HCT116 (cell line): ENCODE results near the gene LCP1. TPM values are rescaled to one million over a fixed set of nuclear protein-coding genes. Genes with fewer than 3 reads are reported as not detected.

ENCODE experiments used
- ATAC-seq: fragments of 200-7000 bp; cut with Tn5 transposase; 2 replicates; pipeline ENCODE4 v1.9.1; 2020; ENCODE audit warnings: mild to moderate bottlenecking, moderate library complexity
- BruUV-seq: library from RNA; stranded (reverse); fragments of 400-500 nt; replicated peaks from 2 replicates; lab custom pipeline; 2021; lab: Mats Ljungman, UMichigan
- CTCF ChIA-PET: fragments of 300-600 bp; sonication (Branson Sonifier 250); formaldehyde crosslinking; loops from one replicate; lab custom pipeline; 2021; ENCODE audit warnings: antibody characterized with exemption; lab: Charles Lee
- POLR2A ChIA-PET: fragments of 300-600, 350-600 bp; sonication (Branson Sonifier 250); formaldehyde crosslinking; loops from one replicate; lab custom pipeline; 2021; ENCODE audit warnings: antibody characterized with exemption; lab: Charles Lee
- RAD21 ChIA-PET, 2 experiments: fragments of 300-600 bp; sonication (Branson Sonifier 250); formaldehyde crosslinking; loops; one replicate each; lab custom pipeline; 2023; ENCODE audit warnings: low total read pairs in 2 of 2; ENCODE audit not compliant: uncharacterized antibody in 2 of 2, unreplicated experiment in 2 of 2, low non-redundant PET in 1 of 2; lab: Charles Lee
- DNase-seq: peaks from one replicate; pipeline ENCODE4 v3.0.0-alpha.2; 2010; ENCODE audit warnings: low read depth, low spot score
- H2AFZ ChIP-seq: fragments of 200-600 bp; shearing (Covaris generic), sonication (generic); 2 replicates; pipeline ENCODE4 v1.6.1; 2017; ENCODE audit warnings: low read depth, mixed run types, mixed read lengths, antibody characterized with exemption, low read length; ENCODE audit not compliant: poor library complexity, severe bottlenecking
- H3K27ac ChIP-seq: 2 replicates; pipeline ENCODE4 v1.5.1; 2012; ENCODE audit warnings: low read depth, low read length
- H3K27me3 ChIP-seq: fragments of 200-600 bp; sonication (generic); 2 replicates; pipeline ENCODE4 v1.6.1; 2016; ENCODE audit warnings: mixed run types, low read length, mixed read lengths; ENCODE audit not compliant: insufficient read depth
- H3K36me3 ChIP-seq, 2 experiments: fragments of 200-500 bp in 1 of 2; fragments of 200-600 bp in 1 of 2; sonication (Bioruptor generic) in 1 of 2; sonication (generic) in 1 of 2; 2 replicates each; pipeline versions ENCODE4 v1.5.1 to v1.6.1; 2014 to 2016; ENCODE audit warnings: low read length in 2 of 2, inconsistent platforms in 1 of 2, mixed read lengths in 1 of 2, mixed run types in 1 of 2; ENCODE audit not compliant: insufficient read depth in 2 of 2, control insufficient read depth in 1 of 2
- H3K4me1 ChIP-seq, 2 experiments: fragments of 200-600 bp in 1 of 2; sonication (generic) in 1 of 2; 2 replicates each; pipeline versions ENCODE4 v1.5.1 to v1.6.1; 2012 to 2017; ENCODE audit warnings: low read length in 2 of 2, inconsistent platforms in 1 of 2, mild to moderate bottlenecking in 1 of 2, mixed read lengths in 1 of 2, mixed run types in 1 of 2, moderate library complexity in 1 of 2; ENCODE audit not compliant: insufficient read depth in 2 of 2, control insufficient read depth in 1 of 2
- H3K4me2 ChIP-seq: fragments of 200-600 bp; sonication (generic); 2 replicates; pipeline ENCODE4 v1.6.1; 2017; ENCODE audit warnings: mixed run types, low read length, mixed read lengths
- H3K4me3 ChIP-seq, 2 experiments: fragments of 200-600 bp in 1 of 2; sonication (generic) in 1 of 2; replicated peaks in 1 of 2; 2 replicates each; pipeline ENCODE4 v1.5.1; 2011 to 2016; ENCODE audit warnings: low read length in 2 of 2, control low read depth in 1 of 2, low read depth in 1 of 2, mild to moderate bottlenecking in 1 of 2, mixed read lengths in 1 of 2, mixed run types in 1 of 2
- H3K79me2 ChIP-seq: fragments of 200-600 bp; sonication (generic); 2 replicates; pipeline ENCODE4 v1.6.1; 2017; ENCODE audit warnings: mild to moderate bottlenecking, mixed run types, low read length, moderate library complexity, mixed read lengths; ENCODE audit not compliant: insufficient read depth
- H3K9ac ChIP-seq: fragments of 200-600 bp; sonication (generic); 2 replicates; pipeline ENCODE4 v1.6.1; 2016; ENCODE audit warnings: low read length, mixed read lengths
- H3K9me2 ChIP-seq: fragments of 200-600 bp; sonication (generic), shearing (Covaris generic); 2 replicates; pipeline ENCODE4 v1.6.1; 2017; ENCODE audit warnings: mixed run types, mild to moderate bottlenecking, moderate library complexity; ENCODE audit not compliant: insufficient read depth
- H3K9me3 ChIP-seq, 2 experiments: fragments of 200-500 bp in 1 of 2; fragments of 200-600 bp in 1 of 2; sonication (Bioruptor generic) in 1 of 2; sonication (generic) in 1 of 2; 2 replicates each; pipeline ENCODE4 v1.6.1; 2014 to 2017; ENCODE audit warnings: low read length in 2 of 2, mixed read lengths in 2 of 2, inconsistent platforms in 1 of 2, low read depth in 1 of 2, mild to moderate bottlenecking in 1 of 2, mixed run types in 1 of 2, moderate library complexity in 1 of 2; ENCODE audit not compliant: control insufficient read depth in 1 of 2, insufficient read depth in 1 of 2
- H4K20me1 ChIP-seq: fragments of 200-600 bp; sonication (generic), shearing (Covaris generic); 2 replicates; pipeline ENCODE4 v1.6.1; 2017; ENCODE audit warnings: mixed run types, mild to moderate bottlenecking, moderate library complexity; ENCODE audit not compliant: insufficient read depth
- EGR1 ChIP-seq: IDR thresholded peaks from 2 replicates; pipeline ENCODE4 v1.6.1; 2012; ENCODE audit warnings: low read depth
- ELF1 ChIP-seq: IDR thresholded peaks from 2 replicates; pipeline ENCODE4 v1.6.1; 2012; ENCODE audit warnings: low read depth, borderline replicate concordance
- EZH2 ChIP-seq: fragments of 200-600 bp; sonication (generic); IDR thresholded peaks from 2 replicates; pipeline ENCODE4 v1.6.1; 2017; ENCODE audit warnings: antibody characterized with exemption, mixed run types
- FOSL1 ChIP-seq: IDR thresholded peaks from 2 replicates; pipeline ENCODE4 v1.6.1; 2012; ENCODE audit warnings: low read depth
- JUND ChIP-seq: IDR thresholded peaks from 2 replicates; pipeline ENCODE4 v1.6.1; 2012
- POLR2A ChIP-seq: IDR thresholded peaks from 2 replicates; pipeline ENCODE4 v1.7.0; 2011; ENCODE audit warnings: borderline replicate concordance; ENCODE audit not compliant: insufficient read depth, insufficient read length; ENCODE audit errors: extremely low read depth
- POLR2AphosphoS5 ChIP-seq: IDR thresholded peaks from 2 replicates; pipeline ENCODE4 v1.6.1; 2011; ENCODE audit warnings: mild to moderate bottlenecking, low read depth, low read length, moderate library complexity
- RAD21 ChIP-seq: IDR thresholded peaks from 2 replicates; pipeline ENCODE4 v1.6.1; 2012; ENCODE audit warnings: low read depth, mild to moderate bottlenecking
- SIN3A ChIP-seq: IDR thresholded peaks from 2 replicates; pipeline ENCODE4 v1.6.1; 2012; ENCODE audit warnings: low read depth
- SP1 ChIP-seq: IDR thresholded peaks from 2 replicates; pipeline ENCODE4 v1.6.1; 2012; ENCODE audit warnings: low read depth
- intact Hi-C: fragments of 100-400 bp; cut with micrococcal nuclease; formaldehyde crosslinking; loops from 2 replicates; pipeline ENCODE4 v1.10.0; 2022
- total RNA-seq: library from RNA; stranded (reverse); gene quantifications from one replicate; pipeline ENCODE4 v1.2.1, GENCODE V29; 2021; ENCODE audit not compliant: unreplicated experiment
- TF ChIP-seq, protein P1 (sequence below), 3 experiments: fragments of 200-600 bp in 1 of 3; sonication (generic) in 1 of 3; IDR thresholded peaks in 2 of 3; conservative IDR thresholded peaks in 1 of 3; 2 replicates each; pipeline ENCODE4 v1.5.1; 2012 to 2017; ENCODE audit warnings: low read depth in 2 of 3, low read length in 2 of 3, antibody characterized with exemption in 1 of 3, borderline replicate concordance in 1 of 3, control low read depth in 1 of 3, mild to moderate bottlenecking in 1 of 3, mixed read lengths in 1 of 3, mixed run types in 1 of 3, moderate library complexity in 1 of 3; ENCODE audit not compliant: insufficient read depth in 1 of 3
- TF ChIP-seq, protein P2 (sequence below): IDR thresholded peaks from 2 replicates; pipeline ENCODE4 v1.6.1; 2012; ENCODE audit warnings: low read depth
- TF ChIP-seq, protein P3 (sequence below): IDR thresholded peaks from 2 replicates; pipeline ENCODE4 v1.6.1; 2012
- TF ChIP-seq, protein P4 (sequence below): IDR thresholded peaks from 2 replicates; pipeline ENCODE4 v1.6.1; 2011; ENCODE audit warnings: mild to moderate bottlenecking, low read length, moderate library complexity; ENCODE audit not compliant: insufficient replicate concordance; ENCODE audit errors: extremely low read depth
- TF ChIP-seq, protein P5 (sequence below): IDR thresholded peaks from 2 replicates; pipeline ENCODE4 v1.6.1; 2012

Gene LCP1
- total RNA-seq, 1 experiment from 2014 or later: 2.2 TPM

DNA sequence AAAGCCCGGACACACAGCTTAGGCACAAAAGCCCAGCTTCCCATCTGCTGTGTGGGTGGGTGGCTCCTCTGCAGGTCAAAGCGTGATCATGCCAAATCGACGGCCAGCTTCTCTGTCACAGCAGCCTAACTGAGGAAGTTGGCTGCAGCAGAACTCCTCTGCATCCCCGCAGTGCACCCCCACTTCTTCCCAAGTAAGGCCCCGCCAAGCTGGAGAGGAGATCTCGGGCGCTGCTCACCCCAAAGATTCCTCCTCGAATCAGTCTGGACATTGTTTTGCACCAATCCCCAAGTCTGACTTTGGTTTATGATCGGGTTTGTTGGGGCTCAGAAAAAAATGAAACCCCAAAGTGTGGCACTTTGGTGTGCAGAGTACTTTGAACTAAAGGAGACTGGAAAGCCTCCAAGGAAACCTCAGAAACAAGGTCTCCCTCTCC is 57.4 kb downstream of the LCP1 start:
- Histone ChIP-seq H2AFZ (no peak overlapping the region), H3K4me3 (no peak overlapping the region), H3K9me3 (no peaks in the 10 kb centered on the region), H3K4me2 (no peak overlapping the region), H3K27ac (no peak overlapping the region), H4K20me1 (no peaks in the 10 kb centered on the region), H3K9me2 (no peaks in the 10 kb centered on the region), H3K27me3 (peaks cover 11% of the 10 kb centered on the region), H3K9ac (no peak overlapping the region), H3K79me2 (no peaks in the 10 kb centered on the region), H3K4me1 (peaks cover 11 to 15% of the 10 kb centered on the region in 2 experiments), H3K36me3 (no peaks in the 10 kb centered on the region)
- ChIA-PET RAD21 (no interaction called here), CTCF (interaction anchor here (1.6 kb wide), 1 partner anchor 317 kb away, joined by 5 read pairs; no protein-coding TSS in a partner anchor), POLR2A (no interaction called here)
- no peak for DNase-seq
- intact Hi-C loops: loop anchor here (10.0 kb wide), 1 partner anchor 200 kb away; no protein-coding TSS in a partner anchor
- TF ChIP-seq, protein P1, sequence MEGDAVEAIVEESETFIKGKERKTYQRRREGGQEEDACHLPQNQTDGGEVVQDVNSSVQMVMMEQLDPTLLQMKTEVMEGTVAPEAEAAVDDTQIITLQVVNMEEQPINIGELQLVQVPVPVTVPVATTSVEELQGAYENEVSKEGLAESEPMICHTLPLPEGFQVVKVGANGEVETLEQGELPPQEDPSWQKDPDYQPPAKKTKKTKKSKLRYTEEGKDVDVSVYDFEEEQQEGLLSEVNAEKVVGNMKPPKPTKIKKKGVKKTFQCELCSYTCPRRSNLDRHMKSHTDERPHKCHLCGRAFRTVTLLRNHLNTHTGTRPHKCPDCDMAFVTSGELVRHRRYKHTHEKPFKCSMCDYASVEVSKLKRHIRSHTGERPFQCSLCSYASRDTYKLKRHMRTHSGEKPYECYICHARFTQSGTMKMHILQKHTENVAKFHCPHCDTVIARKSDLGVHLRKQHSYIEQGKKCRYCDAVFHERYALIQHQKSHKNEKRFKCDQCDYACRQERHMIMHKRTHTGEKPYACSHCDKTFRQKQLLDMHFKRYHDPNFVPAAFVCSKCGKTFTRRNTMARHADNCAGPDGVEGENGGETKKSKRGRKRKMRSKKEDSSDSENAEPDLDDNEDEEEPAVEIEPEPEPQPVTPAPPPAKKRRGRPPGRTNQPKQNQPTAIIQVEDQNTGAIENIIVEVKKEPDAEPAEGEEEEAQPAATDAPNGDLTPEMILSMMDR (IDR thresholded peaks at IDR 0.05 in 2 of 3, conservative IDR thresholded peaks at IDR 0.05 in 1 of 3; ENCODE audit: borderline replicate concordance in 1 of 3, insufficient read depth in 1 of 3, low read depth in 2 of 3, low read length in 2 of 3): no peak
- TF ChIP-seq SIN3A (no peak), EZH2 (no peak), POLR2AphosphoS5 (no peak), JUND (no peak), EGR1 (no peak), ELF1 (no peak), FOSL1 (no peak), POLR2A (no peak), RAD21 (no peak), SP1 (no peak)
- TF ChIP-seq, protein P2, sequence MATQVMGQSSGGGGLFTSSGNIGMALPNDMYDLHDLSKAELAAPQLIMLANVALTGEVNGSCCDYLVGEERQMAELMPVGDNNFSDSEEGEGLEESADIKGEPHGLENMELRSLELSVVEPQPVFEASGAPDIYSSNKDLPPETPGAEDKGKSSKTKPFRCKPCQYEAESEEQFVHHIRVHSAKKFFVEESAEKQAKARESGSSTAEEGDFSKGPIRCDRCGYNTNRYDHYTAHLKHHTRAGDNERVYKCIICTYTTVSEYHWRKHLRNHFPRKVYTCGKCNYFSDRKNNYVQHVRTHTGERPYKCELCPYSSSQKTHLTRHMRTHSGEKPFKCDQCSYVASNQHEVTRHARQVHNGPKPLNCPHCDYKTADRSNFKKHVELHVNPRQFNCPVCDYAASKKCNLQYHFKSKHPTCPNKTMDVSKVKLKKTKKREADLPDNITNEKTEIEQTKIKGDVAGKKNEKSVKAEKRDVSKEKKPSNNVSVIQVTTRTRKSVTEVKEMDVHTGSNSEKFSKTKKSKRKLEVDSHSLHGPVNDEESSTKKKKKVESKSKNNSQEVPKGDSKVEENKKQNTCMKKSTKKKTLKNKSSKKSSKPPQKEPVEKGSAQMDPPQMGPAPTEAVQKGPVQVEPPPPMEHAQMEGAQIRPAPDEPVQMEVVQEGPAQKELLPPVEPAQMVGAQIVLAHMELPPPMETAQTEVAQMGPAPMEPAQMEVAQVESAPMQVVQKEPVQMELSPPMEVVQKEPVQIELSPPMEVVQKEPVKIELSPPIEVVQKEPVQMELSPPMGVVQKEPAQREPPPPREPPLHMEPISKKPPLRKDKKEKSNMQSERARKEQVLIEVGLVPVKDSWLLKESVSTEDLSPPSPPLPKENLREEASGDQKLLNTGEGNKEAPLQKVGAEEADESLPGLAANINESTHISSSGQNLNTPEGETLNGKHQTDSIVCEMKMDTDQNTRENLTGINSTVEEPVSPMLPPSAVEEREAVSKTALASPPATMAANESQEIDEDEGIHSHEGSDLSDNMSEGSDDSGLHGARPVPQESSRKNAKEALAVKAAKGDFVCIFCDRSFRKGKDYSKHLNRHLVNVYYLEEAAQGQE: no peak
- TF ChIP-seq, protein P3, sequence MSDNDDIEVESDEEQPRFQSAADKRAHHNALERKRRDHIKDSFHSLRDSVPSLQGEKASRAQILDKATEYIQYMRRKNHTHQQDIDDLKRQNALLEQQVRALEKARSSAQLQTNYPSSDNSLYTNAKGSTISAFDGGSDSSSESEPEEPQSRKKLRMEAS: no peak
- TF ChIP-seq, protein P4, sequence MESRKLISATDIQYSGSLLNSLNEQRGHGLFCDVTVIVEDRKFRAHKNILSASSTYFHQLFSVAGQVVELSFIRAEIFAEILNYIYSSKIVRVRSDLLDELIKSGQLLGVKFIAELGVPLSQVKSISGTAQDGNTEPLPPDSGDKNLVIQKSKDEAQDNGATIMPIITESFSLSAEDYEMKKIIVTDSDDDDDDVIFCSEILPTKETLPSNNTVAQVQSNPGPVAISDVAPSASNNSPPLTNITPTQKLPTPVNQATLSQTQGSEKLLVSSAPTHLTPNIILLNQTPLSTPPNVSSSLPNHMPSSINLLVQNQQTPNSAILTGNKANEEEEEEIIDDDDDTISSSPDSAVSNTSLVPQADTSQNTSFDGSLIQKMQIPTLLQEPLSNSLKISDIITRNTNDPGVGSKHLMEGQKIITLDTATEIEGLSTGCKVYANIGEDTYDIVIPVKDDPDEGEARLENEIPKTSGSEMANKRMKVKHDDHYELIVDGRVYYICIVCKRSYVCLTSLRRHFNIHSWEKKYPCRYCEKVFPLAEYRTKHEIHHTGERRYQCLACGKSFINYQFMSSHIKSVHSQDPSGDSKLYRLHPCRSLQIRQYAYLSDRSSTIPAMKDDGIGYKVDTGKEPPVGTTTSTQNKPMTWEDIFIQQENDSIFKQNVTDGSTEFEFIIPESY: no peak
- TF ChIP-seq, protein P5, sequence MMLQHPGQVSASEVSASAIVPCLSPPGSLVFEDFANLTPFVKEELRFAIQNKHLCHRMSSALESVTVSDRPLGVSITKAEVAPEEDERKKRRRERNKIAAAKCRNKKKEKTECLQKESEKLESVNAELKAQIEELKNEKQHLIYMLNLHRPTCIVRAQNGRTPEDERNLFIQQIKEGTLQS: no peak
- ATAC-seq: no peak
- BruUV-seq: no TSS peak
